Cardiac atrium fibroblast (primary cell): ENCODE results near the gene CCDC142. TPM values are rescaled to one million over a fixed set of nuclear protein-coding genes. Genes with fewer than 3 reads are reported as not detected.

Source experiments
- total RNA-seq: library from RNA; depleted of rRNA; stranded (reverse); fragments of >200 nt; gene quantifications from 2 replicates; pipeline ENCODE4 v1.2.3, GENCODE V29; 2015

CCDC142 gene
- total RNA-seq, 1 donor from 2014 or later = 11.0 TPM

Other genes with a start within 250 kb of the CCDC142 start
- gene SLC4A5, start 139.6 kb downstream of the CCDC142 start, total RNA-seq = under 0.01 and 0.16 TPM in 2 replicates
- gene DCTN1, start 102.7 kb downstream of the CCDC142 start, total RNA-seq = 113 and 118 TPM in 2 replicates
- under 0.01 and 0.49 TPM in 2 replicates for gene C2orf81, start 61.4 kb downstream of the CCDC142 start, total RNA-seq
- 30.6 and 40.4 TPM in 2 replicates for gene WDR54, start 61.3 kb downstream of the CCDC142 start, total RNA-seq
- gene RTKN, start 41.1 kb downstream of the CCDC142 start, total RNA-seq = 14.4 and 17.7 TPM in 2 replicates
- 7.5 and 23.3 TPM in 2 replicates for gene INO80B, start 27.9 kb downstream of the CCDC142 start, total RNA-seq
- gene WBP1, start 24.6 kb downstream of the CCDC142 start, total RNA-seq = 63.4 and 67.9 TPM in 2 replicates
- gene MOGS, start 17.6 kb downstream of the CCDC142 start, total RNA-seq = 78.3 and 84.1 TPM in 2 replicates
- 28.7 and 37.1 TPM in 2 replicates for gene MRPL53, start 10.3 kb downstream of the CCDC142 start, total RNA-seq
- gene TTC31, start 83 bp upstream of the CCDC142 start, total RNA-seq = 16.8 and 20.0 TPM in 2 replicates
- gene LBX2, start 16.6 kb upstream of the CCDC142 start, total RNA-seq = 1.6 and 2.1 TPM in 2 replicates
- 8.6 and 13.2 TPM in 2 replicates for gene PCGF1, start 24.7 kb upstream of the CCDC142 start, total RNA-seq
- not detected in 2 replicates for gene TLX2, start 31.5 kb upstream of the CCDC142 start, total RNA-seq
- not detected in 2 replicates for gene DQX1, start 43.2 kb upstream of the CCDC142 start, total RNA-seq
- 77.1 and 80.5 TPM in 2 replicates for gene AUP1, start 46.7 kb upstream of the CCDC142 start, total RNA-seq
- gene HTRA2, start 46.9 kb upstream of the CCDC142 start, total RNA-seq = 10.9 and 32.0 TPM in 2 replicates
- gene LOXL3, start 70.9 kb upstream of the CCDC142 start, total RNA-seq = 76.8 and 97.7 TPM in 2 replicates
- gene DOK1, start 71.7 kb upstream of the CCDC142 start, total RNA-seq = 27.6 and 30.6 TPM in 2 replicates
- gene M1AP, start 165.3 kb upstream of the CCDC142 start, total RNA-seq = not detected in 2 replicates
- gene SEMA4F, start 171.2 kb upstream of the CCDC142 start, total RNA-seq = 7.0 and 9.9 TPM in 2 replicates